WTC11 (cell line): ENCODE results near the gene TMEM156. TPM values are rescaled to one million over a fixed set of nuclear protein-coding genes. Genes with fewer than 3 reads are reported as not detected.
"Not testable (repeated sequence)": the region's sequence is repeated elsewhere in the genome, so short reads cannot be mapped to it uniquely, and the experiment has no call there.

Source experiments
- ATAC-seq: fragments of 200-7000 bp; cut with Tn5 transposase; 2 replicates; pipeline ENCODE4 v1.10.0; 2021; ENCODE audit warnings: mild to moderate bottlenecking, moderate library complexity
- CTCF ChIA-PET: fragments of 300-600 bp; sonication (Branson Sonifier 250); formaldehyde crosslinking; loops from one replicate; lab custom pipeline; 2021; ENCODE audit warnings: antibody characterized with exemption; lab: Charles Lee
- POLR2A ChIA-PET: fragments of 350-600 bp; sonication (Branson Sonifier 250); formaldehyde crosslinking; loops from one replicate; lab custom pipeline; 2021; ENCODE audit warnings: antibody characterized with exemption; lab: Charles Lee
- DNase-seq: peaks from one replicate; pipeline ENCODE4 v3.0.0; 2021; ENCODE audit warnings: low spot score
- H3K27ac Mint-ChIP-seq: 2 replicates; pipeline ENCODE4 v1.8.0; 2021; ENCODE audit warnings: mixed read lengths
- H3K27me3 Mint-ChIP-seq: 2 replicates; pipeline ENCODE4 v1.8.0; 2021; ENCODE audit warnings: low read depth, mild to moderate bottlenecking, moderate library complexity, mixed read lengths
- H3K36me3 Mint-ChIP-seq: 2 replicates; pipeline ENCODE4 v1.8.0; 2021; ENCODE audit warnings: mixed read lengths
- H3K4me1 Mint-ChIP-seq: 2 replicates; pipeline ENCODE4 v1.8.0; 2022; ENCODE audit warnings: mixed read lengths
- H3K4me3 Mint-ChIP-seq: 2 replicates; pipeline ENCODE4 v1.8.0; 2021; ENCODE audit warnings: mild to moderate bottlenecking, moderate library complexity, mixed read lengths
- H3K9me3 Mint-ChIP-seq: 2 replicates; pipeline ENCODE4 v1.8.0; 2021; ENCODE audit warnings: mixed read lengths
- AFF4 ChIP-seq: sonication (generic); formaldehyde crosslinking; IDR thresholded peaks from 2 replicates; pipeline ENCODE4 v1.8.1; 2023; ENCODE audit warnings: mild to moderate bottlenecking, missing genetic modification reagents, borderline replicate concordance
- ATF1 ChIP-seq: sonication (generic); formaldehyde crosslinking; IDR thresholded peaks from 2 replicates; pipeline ENCODE4 v1.8.1; 2023; ENCODE audit warnings: mild to moderate bottlenecking, moderate library complexity, missing genetic modification reagents
- ATF3 ChIP-seq: sonication (generic); formaldehyde crosslinking; conservative IDR thresholded peaks from 2 replicates; pipeline ENCODE4 v1.8.1; 2022; ENCODE audit warnings: mild to moderate bottlenecking, missing genetic modification reagents
- CREB1 ChIP-seq: sonication (generic); formaldehyde crosslinking; IDR thresholded peaks from 2 replicates; pipeline ENCODE4 v1.8.0; 2023; ENCODE audit warnings: mild to moderate bottlenecking, missing genetic modification reagents
- E2F5 ChIP-seq: sonication (generic); formaldehyde crosslinking; IDR thresholded peaks from 2 replicates; pipeline ENCODE4 v1.8.1; 2022; ENCODE audit warnings: mild to moderate bottlenecking, moderate library complexity, missing genetic modification reagents
- FOXK1 ChIP-seq: sonication (generic); formaldehyde crosslinking; IDR thresholded peaks from 2 replicates; pipeline ENCODE4 v1.8.0; 2022; ENCODE audit warnings: mild to moderate bottlenecking, moderate library complexity, missing genetic modification reagents
- GRHL2 ChIP-seq: fragments of 250-450 bp; sonication (Bioruptor Pico); IDR thresholded peaks from 2 replicates; pipeline ENCODE4 v1.8.0; 2022; ENCODE audit warnings: mild to moderate bottlenecking, moderate library complexity; ENCODE audit not compliant: insufficient replicate concordance, severe bottlenecking
- HMGA2 ChIP-seq: fragments of 250-450 bp; sonication (Bioruptor Pico); IDR thresholded peaks from 2 replicates; pipeline ENCODE4 v1.4.0; 2021; ENCODE audit warnings: mild to moderate bottlenecking, moderate library complexity
- HMGXB4 ChIP-seq: sonication (generic); formaldehyde crosslinking; IDR thresholded peaks from 2 replicates; pipeline ENCODE4 v1.8.1; 2023; ENCODE audit warnings: mild to moderate bottlenecking, moderate library complexity, missing genetic modification reagents
- PREB ChIP-seq: sonication (generic); formaldehyde crosslinking; IDR thresholded peaks from 2 replicates; pipeline ENCODE4 v1.8.1; 2022; ENCODE audit warnings: mild to moderate bottlenecking, missing genetic modification reagents, moderate library complexity, borderline replicate concordance
- SMAD3 ChIP-seq: sonication (generic); formaldehyde crosslinking; IDR thresholded peaks from 2 replicates; pipeline ENCODE4 v1.8.0; 2022; ENCODE audit warnings: missing genetic modification reagents, mild to moderate bottlenecking, borderline replicate concordance
- SMAD4 ChIP-seq: sonication (generic); formaldehyde crosslinking; IDR thresholded peaks from 2 replicates; pipeline ENCODE4 v1.8.0; 2022; ENCODE audit warnings: mild to moderate bottlenecking, missing genetic modification reagents
- SP1 ChIP-seq: sonication (generic); formaldehyde crosslinking; conservative IDR thresholded peaks from 2 replicates; pipeline ENCODE4 v1.8.1; 2022; ENCODE audit warnings: missing genetic modification reagents
- TCF7 ChIP-seq: sonication (generic); formaldehyde crosslinking; IDR thresholded peaks from 2 replicates; pipeline ENCODE4 v1.8.0; 2022; ENCODE audit warnings: mild to moderate bottlenecking, low read depth, missing genetic modification reagents, moderate library complexity
- ZBTB43 ChIP-seq: sonication (generic); formaldehyde crosslinking; IDR thresholded peaks from 2 replicates; pipeline ENCODE4 v1.8.1; 2023; ENCODE audit warnings: mild to moderate bottlenecking, missing genetic modification reagents
- ZNF121 ChIP-seq: sonication (generic); formaldehyde crosslinking; IDR thresholded peaks from 2 replicates; pipeline ENCODE4 v1.8.0; 2023; ENCODE audit warnings: missing genetic modification reagents
- ZNF281 ChIP-seq: sonication (generic); formaldehyde crosslinking; IDR thresholded peaks from 2 replicates; pipeline ENCODE4 v1.8.0; 2023; ENCODE audit warnings: mild to moderate bottlenecking, missing genetic modification reagents
- ZNF317 ChIP-seq: sonication (generic); formaldehyde crosslinking; IDR thresholded peaks from 2 replicates; pipeline ENCODE4 v1.8.1; 2023; ENCODE audit warnings: low read depth, mild to moderate bottlenecking, moderate library complexity, missing genetic modification reagents, borderline replicate concordance
- ZNF425 ChIP-seq: fragments of 250-450 bp; sonication (Bioruptor Pico); conservative IDR thresholded peaks from 2 replicates; pipeline ENCODE4 v1.9.0; 2021; ENCODE audit warnings: mild to moderate bottlenecking
- total RNA-seq: library from RNA; stranded (reverse); gene quantifications from 3 replicates; pipeline ENCODE4 v1.2.3, GENCODE V29; 2021

The TMEM156 gene
- total RNA-seq, 1 experiment from 2014 or later, result 0.24 TPM

- TF ChIP-seq ZNF425 (no peak), AFF4 (CRISPR knock-in tag) (no peak), ZNF121 (CRISPR knock-in tag) (no peak), HMGA2 (CRISPR knock-in tag) (no peak), FOXK1 (CRISPR knock-in tag) (no peak), SP1 (no peak), E2F5 (CRISPR knock-in tag) (no peak), CREB1 (CRISPR knock-in tag) (no peak), ZNF281 (CRISPR knock-in tag) (no peak)
These were observed 88.9 kb downstream of the TMEM156 start (continued) for GRCh38 chr4:38943343-38943742.

GRCh38 chr4:38941906-38942305, 90.3 kb downstream of the TMEM156 start:
- H3K27ac Mint-ChIP-seq, ATAC-seq, H3K9me3 Mint-ChIP-seq, H3K4me3 Mint-ChIP-seq, H3K4me1 Mint-ChIP-seq, H3K27me3 Mint-ChIP-seq, DNase-seq, H3K36me3 Mint-ChIP-seq, POLR2A ChIA-PET: not testable (repeated sequence)
- CTCF ChIA-PET, result interaction anchor here (1.3 kb wide), 1 partner anchor 13 kb away, joined by 3 read pairs; no protein-coding TSS in a partner anchor

- ChIA-PET CTCF (no interaction called here), POLR2A (no interaction called here)
- H3K4me1 Mint-ChIP-seq, result no peaks in the 10 kb centered on the region; the same call in 1 of the 2 replicates
- ATAC-seq (no peak), DNase-seq (no peak)
- peaks cover 3% of the 10 kb centered on the region; the same call in 1 of the 2 replicates for H3K36me3 Mint-ChIP-seq
- H3K27me3 Mint-ChIP-seq, result no peaks in the 10 kb centered on the region
- H3K9me3 Mint-ChIP-seq, result no peaks in the 10 kb centered on the region
- no peak overlapping the region for H3K27ac Mint-ChIP-seq
- no peak overlapping the region for H3K4me3 Mint-ChIP-seq
- TF ChIP-seq GRHL2 (CRISPR knock-in tag) (no peak), HMGXB4 (CRISPR knock-in tag) (no peak), SMAD4 (CRISPR knock-in tag) (no peak), CREB1 (CRISPR knock-in tag) (no peak), TCF7 (CRISPR knock-in tag) (no peak), ATF3 (CRISPR knock-in tag) (no peak), SMAD3 (CRISPR knock-in tag) (no peak), ZNF317 (CRISPR knock-in tag) (no peak), PREB (CRISPR knock-in tag) (no peak), ATF1 (CRISPR knock-in tag) (no peak), ZBTB43 (CRISPR knock-in tag) (no peak)
These were observed 91.7 kb downstream of the TMEM156 start for GRCh38 chr4:38940476-38940875.
